ENCODE data around the gene TTL.
"Not testable (repeated sequence)": the region's sequence is repeated elsewhere in the genome, so short reads cannot be mapped to it uniquely, and the experiment has no call there.

Gene TTL

DNA sequence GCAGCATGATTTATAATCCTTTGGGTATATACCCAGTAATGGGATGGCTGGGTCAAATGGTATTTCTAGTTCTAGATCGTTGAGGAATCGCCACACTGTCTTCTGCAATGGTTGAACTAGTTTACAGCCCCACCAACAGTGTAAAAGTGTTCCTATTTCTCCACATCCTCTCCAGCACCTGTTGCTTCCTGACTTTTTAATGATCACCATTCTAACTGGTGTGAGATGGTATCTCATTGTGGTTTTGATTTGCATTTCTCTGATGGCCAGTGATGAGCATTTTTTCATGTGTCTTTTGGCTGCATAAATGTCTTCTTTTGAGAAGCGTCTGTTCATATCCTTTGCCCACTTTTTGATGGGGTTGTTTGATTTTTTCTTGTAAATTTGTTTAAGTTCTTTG lies 42.3 kb downstream of the TTL start:
- not testable (repeated sequence) for H3K27me3 ChIP-seq (ENCODE audit: control insufficient read depth, insufficient read depth, low read length); H3K4me1 ChIP-seq (ENCODE audit: control insufficient read depth, insufficient read depth, low read length); H3K9me3 ChIP-seq (ENCODE audit: control insufficient read depth, insufficient read depth, low read depth, low read length); H3K27ac ChIP-seq (ENCODE audit: low read depth, low read length); H3K4me3 ChIP-seq (ENCODE audit: low read depth, low read length); H3K9ac ChIP-seq (ENCODE audit: low read length)
- peaks cover 56% of the 10 kb centered on the region for H3K36me3 ChIP-seq (ENCODE audit: control insufficient read depth, insufficient read depth, low read length)

DNA sequence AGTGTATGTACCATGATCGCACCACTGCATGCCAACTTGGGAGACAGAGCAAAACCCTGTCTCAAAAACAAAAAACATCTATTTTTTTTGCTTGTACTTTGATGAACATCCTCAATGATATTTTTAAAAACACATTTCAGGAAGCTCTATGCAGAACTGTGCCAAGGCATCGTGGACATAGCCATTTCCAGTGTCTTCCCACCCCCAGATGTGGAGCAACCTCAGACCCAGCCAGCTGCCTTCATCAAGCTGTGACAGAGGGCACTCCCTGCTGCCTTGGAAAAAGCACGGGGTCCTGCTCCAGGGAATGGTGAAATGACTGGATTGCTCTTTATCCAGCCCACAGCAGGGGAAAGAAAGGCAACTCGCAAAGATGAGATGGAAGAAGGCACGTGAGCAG lies 46.6 kb downstream of the TTL start:
- Histone ChIP-seq H3K4me1 (ENCODE audit: control insufficient read depth, insufficient read depth, low read length) (no peaks in the 10 kb centered on the region), H3K36me3 (ENCODE audit: control insufficient read depth, insufficient read depth, low read length) (peaks cover 45% of the 10 kb centered on the region), H3K27ac (ENCODE audit: low read depth, low read length) (no peak overlapping the region), H3K4me3 (ENCODE audit: low read depth, low read length) (no peak overlapping the region), H3K27me3 (ENCODE audit: control insufficient read depth, insufficient read depth, low read length) (no peaks in the 10 kb centered on the region), H3K9me3 (ENCODE audit: control insufficient read depth, insufficient read depth, low read depth, low read length) (no peaks in the 10 kb centered on the region), H3K9ac (ENCODE audit: low read length) (no peak overlapping the region)

- H3K9me3 ChIP-seq (ENCODE audit: control insufficient read depth, insufficient read depth, low read depth, low read length), result no peaks in the 10 kb centered on the region
- no peaks in the 10 kb centered on the region for H3K4me1 ChIP-seq (ENCODE audit: control insufficient read depth, insufficient read depth, low read length)
- no peak overlapping the region for H3K4me3 ChIP-seq (ENCODE audit: low read depth, low read length)
- no peaks in the 10 kb centered on the region for H3K27me3 ChIP-seq (ENCODE audit: control insufficient read depth, insufficient read depth, low read length)
- no peak overlapping the region for H3K9ac ChIP-seq (ENCODE audit: low read length)
- H3K36me3 ChIP-seq (ENCODE audit: control insufficient read depth, insufficient read depth, low read length), result peaks cover 41% of the 10 kb centered on the region
- no peak overlapping the region for H3K27ac ChIP-seq (ENCODE audit: low read depth, low read length)
Observed at GRCh38 chr2:112529757-112530156, 47.8 kb downstream of the TTL start.

DNA sequence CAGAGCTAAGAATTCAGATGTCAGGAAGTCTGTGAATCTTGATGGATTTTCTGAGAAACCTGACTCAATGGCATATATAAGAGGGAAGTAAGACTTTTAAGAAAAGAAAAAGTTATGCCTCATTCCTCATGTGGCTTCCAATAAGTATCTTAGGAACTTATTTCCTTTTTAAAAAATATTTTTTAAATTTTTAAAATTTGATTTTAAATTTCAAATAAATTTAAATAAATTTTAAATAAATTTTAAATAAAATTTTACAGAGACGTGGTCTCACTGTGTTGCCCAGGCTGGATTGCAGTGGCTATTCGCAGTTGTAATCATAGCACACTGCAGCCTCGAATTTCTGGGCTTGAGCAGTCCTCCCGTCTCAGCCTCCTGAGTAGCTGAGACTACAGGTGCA lies 48.8 kb downstream of the TTL start:
- H3K4me3 ChIP-seq (ENCODE audit: low read depth, low read length), result no peak overlapping the region
- H3K4me1 ChIP-seq (ENCODE audit: control insufficient read depth, insufficient read depth, low read length), result no peaks in the 10 kb centered on the region
- no peak overlapping the region for H3K9ac ChIP-seq (ENCODE audit: low read length)
- no peaks in the 10 kb centered on the region for H3K9me3 ChIP-seq (ENCODE audit: control insufficient read depth, insufficient read depth, low read depth, low read length)
- no peak overlapping the region for H3K27ac ChIP-seq (ENCODE audit: low read depth, low read length)
- H3K36me3 ChIP-seq (ENCODE audit: control insufficient read depth, insufficient read depth, low read length), result peaks cover 41% of the 10 kb centered on the region
- no peaks in the 10 kb centered on the region for H3K27me3 ChIP-seq (ENCODE audit: control insufficient read depth, insufficient read depth, low read length)

DNA sequence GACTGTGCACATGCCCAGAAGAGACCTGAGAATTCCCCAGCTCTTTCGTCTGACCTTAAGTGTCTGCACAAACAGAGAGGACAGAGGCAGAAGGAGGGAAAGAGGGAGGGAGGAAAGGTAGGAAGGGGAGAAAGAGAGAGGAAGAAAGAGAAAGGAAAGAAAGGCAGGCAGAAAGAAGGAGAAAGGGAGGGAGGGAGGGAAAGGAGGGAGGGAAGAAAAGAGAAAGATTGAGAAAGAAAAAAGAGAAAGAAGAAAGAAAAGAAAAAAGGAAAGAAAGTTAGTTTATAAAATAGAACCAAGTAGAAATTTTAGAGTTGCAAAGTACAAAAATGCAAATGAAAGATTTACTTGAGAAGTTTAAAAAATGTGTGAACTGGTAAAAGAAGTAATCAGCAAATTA lies 52.9 kb downstream of the TTL start:
- no peak overlapping the region for H3K9ac ChIP-seq (ENCODE audit: low read length)
- peaks cover 24% of the 10 kb centered on the region for H3K36me3 ChIP-seq (ENCODE audit: control insufficient read depth, insufficient read depth, low read length)
- no peak overlapping the region for H3K27ac ChIP-seq (ENCODE audit: low read depth, low read length)
- no peaks in the 10 kb centered on the region for H3K27me3 ChIP-seq (ENCODE audit: control insufficient read depth, insufficient read depth, low read length)
- H3K4me3 ChIP-seq (ENCODE audit: low read depth, low read length), result no peak overlapping the region
- H3K4me1 ChIP-seq (ENCODE audit: control insufficient read depth, insufficient read depth, low read length), result no peaks in the 10 kb centered on the region
- no peaks in the 10 kb centered on the region for H3K9me3 ChIP-seq (ENCODE audit: control insufficient read depth, insufficient read depth, low read depth, low read length)

- not testable (repeated sequence) for H3K9ac ChIP-seq (ENCODE audit: low read length); H3K4me3 ChIP-seq (ENCODE audit: low read depth, low read length); H3K9me3 ChIP-seq (ENCODE audit: control insufficient read depth, insufficient read depth, low read depth, low read length); H3K36me3 ChIP-seq (ENCODE audit: control insufficient read depth, insufficient read depth, low read length); H3K4me1 ChIP-seq (ENCODE audit: control insufficient read depth, insufficient read depth, low read length); H3K27ac ChIP-seq (ENCODE audit: low read depth, low read length); H3K27me3 ChIP-seq (ENCODE audit: control insufficient read depth, insufficient read depth, low read length)
Observed at GRCh38 chr2:112536665-112537064, 54.7 kb downstream of the TTL start.

- Histone ChIP-seq H3K36me3 (ENCODE audit: control insufficient read depth, insufficient read depth, low read length) (no peaks in the 10 kb centered on the region), H3K9ac (ENCODE audit: low read length) (no peak overlapping the region), H3K9me3 (ENCODE audit: control insufficient read depth, insufficient read depth, low read depth, low read length) (no peaks in the 10 kb centered on the region), H3K4me1 (ENCODE audit: control insufficient read depth, insufficient read depth, low read length) (no peaks in the 10 kb centered on the region), H3K4me3 (ENCODE audit: low read depth, low read length) (no peak overlapping the region), H3K27me3 (ENCODE audit: control insufficient read depth, insufficient read depth, low read length) (no peaks in the 10 kb centered on the region), H3K27ac (ENCODE audit: low read depth, low read length) (no peak overlapping the region)
Observed at GRCh38 chr2:112539306-112539705, 57.4 kb downstream of the TTL start.

- Histone ChIP-seq H3K9ac (ENCODE audit: low read length) (no peak overlapping the region), H3K4me3 (ENCODE audit: low read depth, low read length) (no peak overlapping the region), H3K27ac (ENCODE audit: low read depth, low read length) (no peak overlapping the region), H3K9me3 (ENCODE audit: control insufficient read depth, insufficient read depth, low read depth, low read length) (no peaks in the 10 kb centered on the region), H3K4me1 (ENCODE audit: control insufficient read depth, insufficient read depth, low read length) (no peaks in the 10 kb centered on the region), H3K27me3 (ENCODE audit: control insufficient read depth, insufficient read depth, low read length) (no peaks in the 10 kb centered on the region), H3K36me3 (ENCODE audit: control insufficient read depth, insufficient read depth, low read length) (peaks cover 1% of the 10 kb centered on the region; the same call in 1 of the 2 replicates)
Observed at GRCh38 chr2:112540906-112541305, 59.0 kb downstream of the TTL start.

GRCh38 chr2:112541315-112542122 lies 59.6 kb downstream of the TTL start:
- peaks cover 6% of the 10 kb centered on the region; the same call in 1 of the 2 replicates for H3K36me3 ChIP-seq (ENCODE audit: control insufficient read depth, insufficient read depth, low read length)
- peak overlapping the region; percentile 93 for H3K9ac ChIP-seq (ENCODE audit: low read length)
- H3K9me3 ChIP-seq (ENCODE audit: control insufficient read depth, insufficient read depth, low read depth, low read length), result no peaks in the 10 kb centered on the region
- H3K4me1 ChIP-seq (ENCODE audit: control insufficient read depth, insufficient read depth, low read length), result no peaks in the 10 kb centered on the region
- peak overlapping the region; percentile 97 for H3K27ac ChIP-seq (ENCODE audit: low read depth, low read length)
- H3K27me3 ChIP-seq (ENCODE audit: control insufficient read depth, insufficient read depth, low read length), result no peaks in the 10 kb centered on the region
- peak overlapping the region; percentile 94 for H3K4me3 ChIP-seq (ENCODE audit: low read depth, low read length)

DNA sequence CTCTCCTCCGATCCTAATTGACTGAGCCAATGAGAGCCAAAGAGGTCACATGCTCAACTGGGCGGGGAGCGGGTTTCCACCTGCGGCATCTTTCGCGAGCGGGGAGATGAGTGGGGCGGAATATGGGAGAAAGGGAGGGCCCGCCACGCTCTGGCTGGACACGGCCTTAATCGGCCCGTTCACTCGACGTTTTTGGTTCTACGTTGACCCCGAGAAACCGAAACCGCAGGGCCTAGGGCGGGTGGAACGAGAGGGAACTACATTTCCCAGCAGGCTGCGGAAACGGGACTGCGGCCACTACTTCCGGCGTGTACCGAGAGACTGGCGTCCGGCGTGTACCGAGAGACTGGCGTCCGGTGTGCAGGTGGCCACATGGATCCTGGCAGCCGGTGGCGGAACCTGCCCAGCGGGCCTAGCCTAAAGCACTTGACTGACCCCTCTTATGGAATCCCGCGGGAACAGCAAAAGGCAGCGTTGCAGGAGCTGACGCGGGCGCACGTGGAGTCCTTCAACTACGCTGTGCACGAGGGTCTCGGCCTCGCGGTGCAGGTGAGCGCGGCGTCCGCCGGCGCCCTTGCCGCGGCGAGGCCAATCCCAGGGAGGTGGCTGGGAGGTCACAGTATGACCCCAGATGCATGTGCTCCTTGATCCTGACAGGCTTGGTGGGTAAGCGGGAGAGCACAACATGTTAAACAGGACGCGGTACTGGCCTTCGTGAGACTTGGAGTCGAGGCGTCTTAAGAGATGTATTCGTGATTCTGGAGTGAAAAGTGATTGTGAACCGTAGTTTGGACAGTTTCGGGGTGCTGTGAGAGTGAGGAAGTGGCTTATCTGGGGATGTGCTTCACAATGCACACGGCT lies 60.4 kb downstream of the TTL start, which contains the start of gene POLR1B:
Gene POLR1B, plus strand, starts transcription at position 343 of the 861 bp plus-strand sequence. Its CDS starts 30 bp downstream, at position 373.
- Histone ChIP-seq H3K27me3 (ENCODE audit: control insufficient read depth, insufficient read depth, low read length) (no peaks in the 10 kb centered on the region), H3K4me1 (ENCODE audit: control insufficient read depth, insufficient read depth, low read length) (no peaks in the 10 kb centered on the region), H3K4me3 (ENCODE audit: low read depth, low read length) (peak within 1 kb of the TSS; percentile 94), H3K27ac (ENCODE audit: low read depth, low read length) (peak within 1 kb of the TSS; percentile 97), H3K9me3 (ENCODE audit: control insufficient read depth, insufficient read depth, low read depth, low read length) (no peaks in the 10 kb centered on the region), H3K36me3 (ENCODE audit: control insufficient read depth, insufficient read depth, low read length) (peaks cover 13% of the 10 kb centered on the region), H3K9ac (ENCODE audit: low read length) (peak within 1 kb of the TSS; percentile 93)
